Astrocyte (in vitro differentiated cells and primary cell): ENCODE results near the gene ZFAND2A.

ENCODE experiments used
- EZH2 ChIP-seq: IDR thresholded peaks from 2 replicates; pipeline ENCODE4 v1.6.1; 2012; ENCODE audit warnings: mild to moderate bottlenecking, low read length, inconsistent platforms; ENCODE audit not compliant: insufficient read depth
- TF ChIP-seq, protein P1 (sequence below): IDR thresholded peaks from 2 replicates; pipeline ENCODE4 v1.5.1; 2011; ENCODE audit warnings: low read depth, mild to moderate bottlenecking, inconsistent platforms, low read length, moderate library complexity; ENCODE audit not compliant: insufficient read depth

DNA sequence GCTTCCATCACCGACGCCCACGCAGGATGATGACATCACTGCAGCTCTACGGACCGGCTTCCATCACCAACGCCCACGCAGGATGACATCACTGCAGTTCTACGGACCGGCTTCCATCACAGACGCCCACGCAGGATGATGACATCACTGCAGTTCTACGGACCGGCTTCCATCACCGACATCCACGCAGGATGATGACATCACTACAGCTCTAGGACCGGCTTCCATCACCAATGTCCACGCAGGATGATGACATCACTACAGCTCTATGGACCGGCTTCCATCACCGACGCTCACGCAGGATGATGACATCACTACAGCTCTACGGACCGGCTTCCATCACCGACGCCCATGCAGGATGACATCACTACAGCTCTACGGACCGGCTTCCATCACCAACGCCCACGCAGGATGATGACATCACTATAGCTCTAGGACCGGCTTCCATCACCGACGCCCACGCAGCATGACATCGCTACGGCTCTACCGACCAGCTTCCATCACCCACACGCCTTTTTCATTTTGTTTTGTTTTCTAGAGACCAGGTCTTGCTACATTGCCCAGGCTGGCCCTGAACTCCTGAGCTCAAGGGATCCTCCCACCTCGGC lies 42.6 kb downstream of the ZFAND2A start:
- TF ChIP-seq, protein P1, sequence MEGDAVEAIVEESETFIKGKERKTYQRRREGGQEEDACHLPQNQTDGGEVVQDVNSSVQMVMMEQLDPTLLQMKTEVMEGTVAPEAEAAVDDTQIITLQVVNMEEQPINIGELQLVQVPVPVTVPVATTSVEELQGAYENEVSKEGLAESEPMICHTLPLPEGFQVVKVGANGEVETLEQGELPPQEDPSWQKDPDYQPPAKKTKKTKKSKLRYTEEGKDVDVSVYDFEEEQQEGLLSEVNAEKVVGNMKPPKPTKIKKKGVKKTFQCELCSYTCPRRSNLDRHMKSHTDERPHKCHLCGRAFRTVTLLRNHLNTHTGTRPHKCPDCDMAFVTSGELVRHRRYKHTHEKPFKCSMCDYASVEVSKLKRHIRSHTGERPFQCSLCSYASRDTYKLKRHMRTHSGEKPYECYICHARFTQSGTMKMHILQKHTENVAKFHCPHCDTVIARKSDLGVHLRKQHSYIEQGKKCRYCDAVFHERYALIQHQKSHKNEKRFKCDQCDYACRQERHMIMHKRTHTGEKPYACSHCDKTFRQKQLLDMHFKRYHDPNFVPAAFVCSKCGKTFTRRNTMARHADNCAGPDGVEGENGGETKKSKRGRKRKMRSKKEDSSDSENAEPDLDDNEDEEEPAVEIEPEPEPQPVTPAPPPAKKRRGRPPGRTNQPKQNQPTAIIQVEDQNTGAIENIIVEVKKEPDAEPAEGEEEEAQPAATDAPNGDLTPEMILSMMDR, result no peak
- TF ChIP-seq EZH2, result no peak
